H1 (cell line): ENCODE results near the gene RPL6. TPM values are rescaled to one million over a fixed set of nuclear protein-coding genes. Genes with fewer than 3 reads are reported as not detected.

Experiments used
- CTCF ChIA-PET: fragments of 300-600 bp; sonication (Branson Sonifier 250); formaldehyde crosslinking; loops from one replicate; lab custom pipeline; 2021; ENCODE audit not compliant: partially characterized antibody; lab: Charles Lee
- POLR2A ChIA-PET: fragments of 300-600 bp; sonication (Branson Sonifier 250); formaldehyde crosslinking; loops from one replicate; lab custom pipeline; 2021; ENCODE audit warnings: inconsistent platforms; ENCODE audit not compliant: partially characterized antibody; lab: Charles Lee
- DNase-seq, 2 experiments: peaks; one replicate each; pipeline versions ENCODE4 v3.0.0 to v3.0.0-alpha.2; 2010 to 2022; ENCODE audit warnings: low spot score in 2 of 2, low read depth in 1 of 2, mixed read lengths in 1 of 2
- FAIRE-seq: peaks from 2 replicates; lab custom pipeline; 2011; peaks lifted over from hg19 to GRCh38; lab: Jason Lieb, UNC
- H2AFZ ChIP-seq: 2 replicates; pipeline ENCODE4 v1.8.1; 2012; ENCODE audit warnings: low read length, inconsistent platforms
- H2AK5ac ChIP-seq: 2 replicates; pipeline ENCODE4 v1.6.1; 2013; ENCODE audit warnings: low read depth, low read length
- H2BK120ac ChIP-seq: replicated peaks from 2 replicates; pipeline ENCODE3; 2013; ENCODE audit warnings: low read depth, low read length, inconsistent platforms
- H2BK12ac ChIP-seq: 2 replicates; pipeline ENCODE4 v1.6.1; 2013; ENCODE audit warnings: low read depth, low read length
- H2BK15ac ChIP-seq: 2 replicates; pipeline ENCODE4 v1.6.1; 2013; ENCODE audit warnings: low read length
- H2BK20ac ChIP-seq: 2 replicates; pipeline ENCODE4 v1.6.1; 2013; ENCODE audit warnings: low read length
- H2BK5ac ChIP-seq: 2 replicates; pipeline ENCODE4 v1.6.1; 2013; ENCODE audit warnings: low read depth, low read length
- H3K14ac ChIP-seq: 2 replicates; pipeline ENCODE4 v1.6.1; 2013; ENCODE audit warnings: inconsistent platforms; ENCODE audit not compliant: insufficient read length
- H3K18ac ChIP-seq: 2 replicates; pipeline ENCODE4 v1.6.1; 2013; ENCODE audit warnings: low read length; ENCODE audit errors: extremely low read depth
- H3K23ac ChIP-seq: 2 replicates; pipeline ENCODE4 v1.6.1; 2013; ENCODE audit warnings: inconsistent platforms; ENCODE audit not compliant: insufficient read length
- H3K23me2 ChIP-seq: 2 replicates; pipeline ENCODE4 v1.6.1; 2013; ENCODE audit warnings: low read depth, low read length
- H3K27ac ChIP-seq: 2 replicates; pipeline ENCODE4 v1.6.1; 2011; ENCODE audit warnings: low read depth, low read length, inconsistent platforms
- H3K27me3 ChIP-seq, 4 experiments: replicated peaks in 1 of 4; 1 replicate in 1 of 4; 2 replicates in 3 of 4; pipeline versions ENCODE4 v1.6.1 to v1.8.1; 2011 to 2013; ENCODE audit warnings: low read length in 3 of 4, mild to moderate bottlenecking in 3 of 4, inconsistent platforms in 2 of 4, mixed read lengths in 2 of 4, moderate library complexity in 1 of 4; ENCODE audit not compliant: control insufficient read depth in 3 of 4, insufficient read depth in 3 of 4; ENCODE audit errors: extremely low read depth in 1 of 4
- H3K36me3 ChIP-seq, 4 experiments: 2 replicates each; pipeline versions ENCODE4 v1.6.1 to v1.8.1; 2011 to 2013; ENCODE audit warnings: mild to moderate bottlenecking in 4 of 4, low read length in 3 of 4, moderate library complexity in 2 of 4, control low read depth in 1 of 4, inconsistent platforms in 1 of 4; ENCODE audit not compliant: insufficient read depth in 4 of 4, control insufficient read depth in 2 of 4
- H3K4ac ChIP-seq: replicated peaks from 2 replicates; pipeline ENCODE3; 2013; ENCODE audit warnings: low read length, low read depth, mixed read lengths, inconsistent platforms; ENCODE audit not compliant: insufficient read length
- H3K4me1 ChIP-seq, 4 experiments: replicated peaks in 1 of 4; 1 replicate in 1 of 4; 2 replicates in 3 of 4; pipeline versions ENCODE4 v1.6.1 to v1.8.1; 2011 to 2013; ENCODE audit warnings: low read length in 3 of 4, inconsistent platforms in 2 of 4, mixed read lengths in 1 of 4; ENCODE audit not compliant: insufficient read depth in 4 of 4, control insufficient read depth in 3 of 4
- H3K4me2 ChIP-seq, 2 experiments: 2 replicates each; pipeline versions ENCODE4 v1.6.1 to v1.8.1; 2011 to 2013; ENCODE audit warnings: low read depth in 2 of 2, low read length in 2 of 2, control low read depth in 1 of 2, inconsistent platforms in 1 of 2, mild to moderate bottlenecking in 1 of 2; ENCODE audit not compliant: insufficient read depth in 1 of 2
- H3K4me3 ChIP-seq, 4 experiments: fragments of 200-600, 300-600 bp in 1 of 4; sonication (generic), shearing (Covaris generic), sonication (Bioruptor Twin) in 1 of 4; 2 replicates each; pipeline versions ENCODE4 v1.5.1 to v1.8.1; 2011 to 2016; ENCODE audit warnings: low read length in 4 of 4, low read depth in 3 of 4, control low read depth in 2 of 4, inconsistent platforms in 2 of 4, mild to moderate bottlenecking in 2 of 4, mixed read lengths in 1 of 4, moderate library complexity in 1 of 4; ENCODE audit not compliant: insufficient read depth in 2 of 4; ENCODE audit errors: extremely low read depth in 1 of 4
- H3K56ac ChIP-seq: replicated peaks from 2 replicates; pipeline ENCODE3; 2013; ENCODE audit warnings: low read depth, mild to moderate bottlenecking, mixed read lengths, low read length, inconsistent platforms; ENCODE audit not compliant: insufficient read length
- H3K79me1 ChIP-seq: 2 replicates; pipeline ENCODE4 v1.6.1; 2013; ENCODE audit warnings: low read depth, low read length, control low read depth
- H3K79me2 ChIP-seq, 2 experiments: 2 replicates each; pipeline versions ENCODE4 v1.6.1 to v1.8.1; 2012 to 2013; ENCODE audit warnings: low read length in 2 of 2, mild to moderate bottlenecking in 2 of 2, inconsistent platforms in 1 of 2; ENCODE audit not compliant: insufficient read depth in 2 of 2, control insufficient read depth in 1 of 2
- H3K9ac ChIP-seq, 4 experiments: replicated peaks in 1 of 4; 1 replicate in 1 of 4; 2 replicates in 3 of 4; pipeline versions ENCODE4 v1.6.1 to v1.8.1; 2011 to 2013; ENCODE audit warnings: low read depth in 3 of 4, low read length in 3 of 4, control low read depth in 2 of 4, mild to moderate bottlenecking in 2 of 4, moderate library complexity in 2 of 4, inconsistent platforms in 1 of 4; ENCODE audit errors: extremely low read depth in 1 of 4
- H3K9me3 ChIP-seq, 2 experiments: 2 replicates each; pipeline versions ENCODE4 v1.6.1 to v1.8.1; 2012 to 2013; ENCODE audit warnings: mild to moderate bottlenecking in 2 of 2, moderate library complexity in 2 of 2, control low read depth in 1 of 2, inconsistent platforms in 1 of 2, low read depth in 1 of 2, low read length in 1 of 2, mixed read lengths in 1 of 2; ENCODE audit not compliant: insufficient read depth in 2 of 2
- H4K20me1 ChIP-seq, 2 experiments: replicated peaks in 1 of 2; 2 replicates each; pipeline versions ENCODE3 to v1.8.1; 2011 to 2013; ENCODE audit warnings: inconsistent platforms in 2 of 2, low read length in 2 of 2, mild to moderate bottlenecking in 1 of 2; ENCODE audit not compliant: insufficient read depth in 2 of 2, control insufficient read depth in 1 of 2
- H4K5ac ChIP-seq: 2 replicates; pipeline ENCODE4 v1.6.1; 2013; ENCODE audit warnings: low read length, low read depth, mixed read lengths, inconsistent platforms; ENCODE audit not compliant: insufficient read length
- H4K8ac ChIP-seq: 2 replicates; pipeline ENCODE4 v1.8.0; 2013; ENCODE audit warnings: mild to moderate bottlenecking, moderate library complexity, low read length, inconsistent platforms; ENCODE audit not compliant: insufficient read depth; ENCODE audit errors: extremely low read depth
- H4K91ac ChIP-seq: replicated peaks from 2 replicates; pipeline ENCODE3; 2013; ENCODE audit warnings: low read length, mixed read lengths, inconsistent platforms; ENCODE audit not compliant: insufficient read length
- BACH1 ChIP-seq: IDR thresholded peaks from 2 replicates; pipeline ENCODE4 v1.6.1; 2012; ENCODE audit warnings: low read length, improper control_type of control experiment
- CEBPB ChIP-seq: IDR thresholded peaks from 2 replicates; pipeline ENCODE4 v1.6.1; 2012; ENCODE audit warnings: low read depth, low read length
- CHD1 ChIP-seq: IDR thresholded peaks from 2 replicates; pipeline ENCODE4 v1.6.1; 2012; ENCODE audit warnings: low read depth, low read length, improper control_type of control experiment
- CHD2 ChIP-seq: IDR thresholded peaks from 2 replicates; pipeline ENCODE4 v1.6.1; 2012; ENCODE audit warnings: low read length, improper control_type of control experiment
- JUND ChIP-seq: IDR thresholded peaks from 2 replicates; pipeline ENCODE4 v1.6.1; 2011; ENCODE audit warnings: mild to moderate bottlenecking, improper control_type of control experiment, low read length
- KDM1A ChIP-seq: fragments of 200-600, 300-600 bp; sonication (generic); IDR thresholded peaks from 2 replicates; pipeline ENCODE4 v1.7.1; 2016; ENCODE audit warnings: mild to moderate bottlenecking, low read length, borderline replicate concordance
- KDM4A ChIP-seq: IDR thresholded peaks from one replicate; pipeline ENCODE4 v1.7.1; 2012; ENCODE audit warnings: low read depth, mild to moderate bottlenecking, moderate library complexity, low read length, inconsistent platforms; ENCODE audit not compliant: severe bottlenecking
- KDM5A ChIP-seq: fragments of 200-600 bp; IDR thresholded peaks from 2 replicates; pipeline ENCODE4 v1.7.1; 2012; ENCODE audit warnings: mild to moderate bottlenecking, low read length, inconsistent platforms, mixed read lengths
- MAFK ChIP-seq: IDR thresholded peaks from 2 replicates; pipeline ENCODE4 v1.6.1; 2012; ENCODE audit warnings: low read depth, mild to moderate bottlenecking, improper control_type of control experiment, low read length
- NANOG ChIP-seq: IDR thresholded peaks from 2 replicates; pipeline ENCODE4 v1.6.1; 2011; ENCODE audit warnings: low read length, low read depth, mild to moderate bottlenecking, inconsistent platforms; ENCODE audit not compliant: insufficient read depth, poor library complexity, severe bottlenecking
- NRF1 ChIP-seq: IDR thresholded peaks from 2 replicates; pipeline ENCODE4 v1.6.1; 2011; ENCODE audit warnings: mild to moderate bottlenecking, low read depth, low read length, improper control_type of control experiment
- RNF2 ChIP-seq: fragments of 200-900, 300-1000 bp; sonication (generic); IDR thresholded peaks from 2 replicates; pipeline ENCODE4 v1.7.1; 2016; ENCODE audit warnings: borderline replicate concordance, low read depth, mild to moderate bottlenecking, antibody characterized with exemption, low read length; ENCODE audit not compliant: poor library complexity, severe bottlenecking; ENCODE audit errors: missing control alignments
- SP2 ChIP-seq: IDR thresholded peaks from 2 replicates; pipeline ENCODE4 v1.6.1; 2012; ENCODE audit warnings: mild to moderate bottlenecking, low read length, inconsistent platforms
- SP4 ChIP-seq: IDR thresholded peaks from 2 replicates; pipeline ENCODE4 v1.6.1; 2012; ENCODE audit warnings: low read length, inconsistent platforms
- TBP ChIP-seq: IDR thresholded peaks from 2 replicates; pipeline ENCODE4 v1.6.1; 2011; ENCODE audit warnings: low read depth, low read length, improper control_type of control experiment
- TEAD4 ChIP-seq: IDR thresholded peaks from 2 replicates; pipeline ENCODE4 v1.6.1; 2012; ENCODE audit warnings: low read depth, low read length, inconsistent platforms, mixed read lengths
- WGBS, 2 experiments: shearing (Covaris generic) in 1 of 2; methylation state at CpG; one replicate each; pipeline versions ENCODE4 v1.1.6 to v1.1.7; 2013 to 2015; ENCODE audit warnings: low lambda C conversion rate in 2 of 2, mixed read lengths in 2 of 2, inconsistent platforms in 1 of 2, low coverage in 1 of 2, missing lambda C conversion rate in 1 of 2; ENCODE audit not compliant: insufficient replicate concordance in 2 of 2, insufficient coverage in 1 of 2, insufficient read length in 1 of 2; ENCODE audit errors: extremely low coverage in 1 of 2, missing lambda C conversion rate in 1 of 2; 5-methylcytosine and 5-hydroxymethylcytosine counted together
- polyA plus RNA-seq, 7 experiments: library from polyadenylated mRNA; depleted of rRNA in 3 of 7; stranded (reverse) in 5 of 7; unstranded in 2 of 7; fragments of >200 nt in 5 of 7; fragments of 200-250 nt in 2 of 7; gene quantifications; 1 replicate in 5 of 7; 2 replicates in 1 of 7; 4 replicates in 1 of 7; pipeline versions ENCODE4 v1.2.1 to v1.2.3, GENCODE V29; 2011 to 2013; ENCODE audit warnings: missing spikeins in 2 of 7, mixed read lengths in 2 of 7
- total RNA-seq: library from RNA; stranded (reverse); fragmentation: NEBNext Ultra II Directional; extraction: Animal tissue kit (Norgen Biotek cat#: 25700); gene quantifications from 2 replicates; pipeline ENCODE4 v1.2.1, GENCODE V29; 2021

The RPL6 gene
- total and polyA plus RNA-seq, 2 of the 8 experiments (the other 6 are each of a cell fraction or from before 2014, with no cell fraction given): 1,073 to 1,643 TPM

DNA sequence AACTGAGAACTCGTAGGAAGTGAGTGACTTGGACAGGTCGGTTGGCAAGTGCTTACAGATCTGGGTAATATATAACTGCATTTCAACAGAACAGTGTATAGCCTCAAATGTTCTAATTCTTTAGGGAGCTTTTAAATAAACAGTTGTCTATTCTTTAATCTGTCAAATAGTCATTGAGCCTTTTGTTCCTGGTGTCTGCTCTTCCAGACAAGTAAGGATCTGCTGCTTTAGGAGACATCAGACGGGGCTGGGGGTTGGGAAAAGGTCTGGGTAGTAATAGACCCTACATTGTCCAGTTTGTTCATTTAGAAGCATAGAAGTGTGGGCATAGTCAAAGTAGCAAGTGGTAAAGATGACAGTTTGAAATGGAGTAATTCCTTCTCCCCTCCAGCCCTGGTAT is 11.3 kb upstream of the RPL6 start:
- Histone ChIP-seq H3K9ac (no peak overlapping the region), H3K4me1 (no peaks in the 10 kb centered on the region), H2BK5ac (no peak overlapping the region), H3K9me3 (no peaks in the 10 kb centered on the region), H2BK15ac (no peak overlapping the region), H3K79me1 (peaks cover 3% of the 10 kb centered on the region; the same call in 1 of the 2 replicates), H4K20me1 (peaks cover 0 to 5% of the 10 kb centered on the region in 2 experiments), H3K36me3 (no peaks in the 10 kb centered on the region), H3K56ac (no peak overlapping the region), H3K18ac (no peak overlapping the region), H3K27ac (no peak overlapping the region), H3K27me3 (no peaks in the 10 kb centered on the region), H4K8ac (no peak overlapping the region), H4K91ac (no peak overlapping the region), H2AFZ (no peak overlapping the region), H3K23me2 (0 out of 2 replicates have a peak, but pooled peaks cover 2% of the 10 kb centered on the region), H2BK120ac (no peak overlapping the region), H3K14ac (no peak overlapping the region), H3K23ac (no peak overlapping the region), H2BK12ac (no peak overlapping the region), H4K5ac (no peak overlapping the region), H3K4ac (no peak overlapping the region), H3K4me3 (no peak overlapping the region), H2BK20ac (no peak overlapping the region), H2AK5ac (no peak overlapping the region), H3K4me2 (no peak overlapping the region; a peak in 1 of 4 replicates), H3K79me2 (peaks cover 13 to 65% of the 10 kb centered on the region in 2 experiments)
- DNase-seq: no peak
- ChIA-PET POLR2A (interaction anchor here (0.6 kb wide), 1 partner anchor 9 kb away, joined by 3 read pairs; no protein-coding TSS in a partner anchor), CTCF (interaction anchor here (1.4 kb wide), 1 partner anchor 10 kb away, joined by 5 read pairs; no protein-coding TSS in a partner anchor)
- 88% methylated on average over 3 of the region's 3 CpGs; no CpG with 5 or more reads in 1 of the 2 experiments for WGBS, 2 experiments
- FAIRE-seq: no peak
- no peak for TF ChIP-seq CEBPB
- no peak for TF ChIP-seq RNF2
- no peak for TF ChIP-seq KDM5A
- no peak for TF ChIP-seq CHD2
- TF ChIP-seq MAFK: no peak
- no peak for TF ChIP-seq NRF1
- TF ChIP-seq SP4: no peak
- no peak for TF ChIP-seq JUND
- no peak for TF ChIP-seq CHD1
- no peak for TF ChIP-seq KDM1A
- no peak for TF ChIP-seq TBP
- no peak for TF ChIP-seq SP2
- no peak for TF ChIP-seq TEAD4
- no peak for TF ChIP-seq KDM4A
- TF ChIP-seq NANOG: no peak
- TF ChIP-seq BACH1: no peak
